ENCODE data around the gene TAS1R1. TPM values are rescaled to one million over a fixed set of nuclear protein-coding genes. Genes with fewer than 3 reads are reported as not detected.

Gene TAS1R1
- total and polyA plus RNA-seq, 9 of the 15 experiments (the other 6 are each of a cell fraction or from before 2014, with no cell fraction given) = 0.06 TPM; not detected in 8

GRCh38 chr1:6579374-6580118, 24.4 kb downstream of the TAS1R1 start, which contains the start of gene ZBTB48:
TSS of gene ZBTB48 (plus strand) at chr1:6579994. CDS start at chr1:6580610, 616 bp downstream.
- BruUV-seq (replicated peaks) = TSS peak; percentile 89
- H3K9me3 ChIP-seq (replicated peaks; ENCODE audit: control insufficient read depth, insufficient read depth, low read depth, low read length) = no peaks in the 10 kb centered on the region
- TF ChIP-seq LARP7 (IDR thresholded peaks at IDR 0.05) (no peak), NFIC (IDR thresholded peaks at IDR 0.05) (peak; percentile 38; the same call in 1 of the 2 replicates), POLR2B (IDR thresholded peaks at IDR 0.05; ENCODE audit: low read depth, partially characterized antibody) (peak; percentile 89), TCF7L2 (IDR thresholded peaks at IDR 0.05; ENCODE audit: low read depth, low read length) (no peak), ZNF444 (CRISPR knock-in tag; IDR thresholded peaks at IDR 0.05) (no peak), CREB5 (CRISPR knock-in tag; IDR thresholded peaks at IDR 0.05) (no peak), IFI16 (CRISPR knock-in tag; IDR thresholded peaks at IDR 0.05) (no peak), SOX6 (IDR thresholded peaks at IDR 0.05) (no peak), STAT6 (CRISPR knock-in tag; IDR thresholded peaks at IDR 0.05) (peak; percentile 88; the same call in 1 of the 2 replicates), ZC3H11A (IDR thresholded peaks at IDR 0.05; ENCODE audit: low read depth, low read length) (no peak), PML (IDR thresholded peaks at IDR 0.05; ENCODE audit: low read length) (peak; percentile 38; the same call in 1 of the 2 replicates), NFE2L1 (tag; IDR thresholded peaks at IDR 0.05; ENCODE audit: borderline replicate concordance, low read depth) (no peak), NR2C1 (IDR thresholded peaks at IDR 0.05) (no peak; the same call in none of the 2 replicates), NR2C1 (tag; IDR thresholded peaks at IDR 0.05) (peak; percentile 73; the same call in 1 of the 2 replicates)
- TF ChIP-seq, protein P1, sequence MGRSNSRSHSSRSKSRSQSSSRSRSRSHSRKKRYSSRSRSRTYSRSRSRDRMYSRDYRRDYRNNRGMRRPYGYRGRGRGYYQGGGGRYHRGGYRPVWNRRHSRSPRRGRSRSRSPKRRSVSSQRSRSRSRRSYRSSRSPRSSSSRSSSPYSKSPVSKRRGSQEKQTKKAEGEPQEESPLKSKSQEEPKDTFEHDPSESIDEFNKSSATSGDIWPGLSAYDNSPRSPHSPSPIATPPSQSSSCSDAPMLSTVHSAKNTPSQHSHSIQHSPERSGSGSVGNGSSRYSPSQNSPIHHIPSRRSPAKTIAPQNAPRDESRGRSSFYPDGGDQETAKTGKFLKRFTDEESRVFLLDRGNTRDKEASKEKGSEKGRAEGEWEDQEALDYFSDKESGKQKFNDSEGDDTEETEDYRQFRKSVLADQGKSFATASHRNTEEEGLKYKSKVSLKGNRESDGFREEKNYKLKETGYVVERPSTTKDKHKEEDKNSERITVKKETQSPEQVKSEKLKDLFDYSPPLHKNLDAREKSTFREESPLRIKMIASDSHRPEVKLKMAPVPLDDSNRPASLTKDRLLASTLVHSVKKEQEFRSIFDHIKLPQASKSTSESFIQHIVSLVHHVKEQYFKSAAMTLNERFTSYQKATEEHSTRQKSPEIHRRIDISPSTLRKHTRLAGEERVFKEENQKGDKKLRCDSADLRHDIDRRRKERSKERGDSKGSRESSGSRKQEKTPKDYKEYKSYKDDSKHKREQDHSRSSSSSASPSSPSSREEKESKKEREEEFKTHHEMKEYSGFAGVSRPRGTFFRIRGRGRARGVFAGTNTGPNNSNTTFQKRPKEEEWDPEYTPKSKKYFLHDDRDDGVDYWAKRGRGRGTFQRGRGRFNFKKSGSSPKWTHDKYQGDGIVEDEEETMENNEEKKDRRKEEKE (IDR thresholded peaks at IDR 0.05; ENCODE audit: borderline replicate concordance in 1 of 2, control insufficient read depth in 1 of 2, low read depth in 2 of 2, low read length in 1 of 2) = no peak

More at GRCh38 chr1:6579374-6580118, 24.4 kb downstream of the TAS1R1 start, which contains the start of gene ZBTB48:
- Histone ChIP-seq H2AFZ (ENCODE audit: low read depth, low read length) (peak within 1 kb of the TSS; percentile 88), H3K9ac (ENCODE audit: insufficient read depth in 1 of 2, low read depth in 2 of 2, low read length in 2 of 2) (peak within 1 kb of the TSS; percentile 74 to 96), H4K20me1 (replicated peaks; ENCODE audit: control insufficient read depth, insufficient read depth, low read length) (peaks cover 17% of the 10 kb centered on the region), H3K9me1 (ENCODE audit: control insufficient read depth, insufficient read depth, low read length) (peaks cover 4% of the 10 kb centered on the region), H3K36me3 (ENCODE audit: control insufficient read depth, insufficient read depth, low read length) (peaks cover 18% of the 10 kb centered on the region; the same call in 1 of the 3 replicates), H3K27me3 (ENCODE audit: control insufficient read depth in 2 of 2, insufficient read depth in 2 of 2, low read length in 2 of 2) (no peaks in the 10 kb centered on the region), H3K4me2 (ENCODE audit: insufficient read depth, low read length) (peak within 1 kb of the TSS; percentile 96), H3K4me1 (replicated peaks in 1 of 2; ENCODE audit: control insufficient read depth in 2 of 2, insufficient read depth in 2 of 2, low read length in 2 of 2) (peaks cover 35 to 57% of the 10 kb centered on the region in 2 experiments), H3K79me2 (ENCODE audit: control insufficient read depth, insufficient read depth, low read length) (peaks cover 36% of the 10 kb centered on the region), H3K4me3 (peak within 1 kb of the TSS; percentile 74), H3K27ac (ENCODE audit: extremely low read depth, low read depth, low read length) (peak within 1 kb of the TSS; percentile 73)
- DNase-seq (ENCODE audit: extremely low read depth in 1 of 4, low spot score in 3 of 4) (peak; percentile 100), FAIRE-seq (peak; percentile 98), ATAC-seq (peak; percentile 96)
- intact Hi-C loops (cut with micrococcal nuclease) = loop anchor here (1.0 to 2.0 kb wide), 2 partner anchors 21 to 25 kb away; partner anchors contain the start of gene NOL9
- in situ Hi-C loops (cut with MboI) = no loop called here
- 16% methylated on average over 58 of the region's 58 CpGs for WGBS (ENCODE audit: insufficient coverage, low coverage, missing lambda C conversion rate)
- ChIA-PET POLR2A (interaction anchor here (0.6 to 13.4 kb wide), 15 partner anchors 10 to 1969 kb away, joined by 3 to 221 read pairs (median 4); partner anchors contain the start of genes KLHL21 and NOL9), CTCF (ENCODE audit: low intra/inter-chr PET ratio) (no interaction called here)
